GM21528 (cell line): ENCODE results near the gene FAM184B.
"Not testable (repeated sequence)": the region's sequence is repeated elsewhere in the genome, so short reads cannot be mapped to it uniquely, and the experiment has no call there.

Experiments used
- ATAC-seq: cut with Tn5 transposase; IDR thresholded peaks from one replicate; pipeline ENCODE4 v1.9.1; 2021; ENCODE audit warnings: mild to moderate bottlenecking, moderate library complexity; ENCODE audit not compliant: unreplicated experiment, low FRiP score

FAM184B gene

GRCh38 chr4:17721496-17722355 lies 59.7 kb downstream of the FAM184B start:
- ATAC-seq = no peak

GRCh38 chr4:17719106-17719505 lies 62.3 kb downstream of the FAM184B start:
- ATAC-seq = no peak

DNA sequence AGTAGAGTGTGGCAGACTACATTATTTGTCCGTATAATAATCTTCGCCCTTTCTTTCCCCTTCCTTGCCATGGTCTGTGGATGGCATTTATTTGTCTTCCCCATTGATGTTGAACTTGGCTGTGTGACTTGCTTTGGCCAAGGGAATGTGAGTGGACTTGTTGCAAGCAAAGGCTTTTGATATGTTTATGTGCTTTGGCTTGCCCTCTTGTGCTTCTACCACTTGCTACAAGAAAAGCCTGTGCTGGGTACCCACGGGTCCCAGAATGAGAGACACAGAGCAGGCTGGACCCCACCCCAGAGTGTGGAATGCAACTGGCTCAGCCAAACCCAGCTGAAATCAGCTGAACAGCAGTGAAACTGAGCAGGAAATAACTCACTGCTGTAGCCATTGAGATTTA lies 63.0 kb downstream of the FAM184B start:
- no peak for ATAC-seq

DNA sequence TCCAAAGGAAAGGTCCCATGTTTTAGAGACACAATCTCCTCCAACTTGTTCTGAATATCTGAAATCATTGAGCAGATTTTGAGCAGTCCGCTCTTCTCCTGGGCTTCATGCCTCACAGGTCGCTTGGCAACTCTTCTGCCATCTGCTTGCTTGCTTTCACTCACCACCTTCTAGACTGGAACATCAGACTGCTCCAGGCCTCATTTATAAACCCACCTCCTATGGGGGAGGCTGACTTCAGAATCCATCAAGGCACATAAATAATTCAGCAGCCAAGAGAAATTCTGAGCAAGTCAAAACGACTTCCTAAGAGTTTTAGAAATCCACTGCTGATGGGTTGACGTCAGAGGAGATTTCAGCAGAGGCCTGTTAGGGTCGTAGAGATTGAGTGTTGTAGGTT lies 64.1 kb downstream of the FAM184B start:
- ATAC-seq = no peak

- no peak for ATAC-seq
These were observed 65.9 kb downstream of the FAM184B start for GRCh38 chr4:17715511-17715910.

- ATAC-seq = no peak
These were observed 67.6 kb downstream of the FAM184B start for GRCh38 chr4:17713779-17714178.

- no peak for ATAC-seq
These were observed 69.3 kb downstream of the FAM184B start for GRCh38 chr4:17712166-17712565.

- not testable (repeated sequence) for ATAC-seq
These were observed 70.2 kb downstream of the FAM184B start for GRCh38 chr4:17711206-17711605.

DNA sequence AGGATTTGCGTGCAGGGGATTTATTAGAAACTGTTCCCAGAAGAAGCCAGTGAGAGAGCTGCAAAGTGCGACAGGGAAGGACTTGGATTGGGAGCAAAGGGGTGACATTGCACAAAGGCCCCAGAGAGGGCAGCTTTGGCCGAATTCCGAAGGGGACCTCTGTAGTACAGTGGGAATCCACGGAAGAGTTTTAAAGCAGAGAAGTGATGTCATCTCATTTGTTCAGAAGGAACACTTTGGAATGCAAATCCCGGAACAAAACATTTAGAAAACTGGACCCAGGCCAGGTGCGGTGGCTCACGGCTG lies 71.7 kb downstream of the FAM184B start:
- ATAC-seq = no peak

- no peak for ATAC-seq
These were observed 72.2 kb downstream of the FAM184B start for GRCh38 chr4:17708992-17709762.

DNA sequence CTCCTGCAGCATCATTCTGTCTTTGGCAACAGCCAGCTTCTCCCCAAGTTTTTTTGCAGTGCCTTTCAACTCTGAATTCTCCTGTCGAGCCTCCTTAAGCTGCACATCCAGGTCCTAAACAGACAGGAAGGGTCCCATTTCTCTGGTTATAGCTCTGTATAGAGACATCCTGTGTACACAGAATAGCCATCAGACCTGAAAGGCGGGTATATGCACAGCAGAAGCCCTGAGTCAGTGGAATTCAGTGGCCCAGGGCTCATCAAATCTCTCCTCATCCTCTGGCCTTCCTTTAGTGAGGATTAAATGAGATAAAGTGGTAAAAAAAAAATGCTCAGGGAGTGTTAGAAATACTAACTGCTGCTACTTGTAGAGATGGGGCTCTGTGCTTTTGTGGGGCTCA lies 73.8 kb downstream of the FAM184B start:
- ATAC-seq = no peak

DNA sequence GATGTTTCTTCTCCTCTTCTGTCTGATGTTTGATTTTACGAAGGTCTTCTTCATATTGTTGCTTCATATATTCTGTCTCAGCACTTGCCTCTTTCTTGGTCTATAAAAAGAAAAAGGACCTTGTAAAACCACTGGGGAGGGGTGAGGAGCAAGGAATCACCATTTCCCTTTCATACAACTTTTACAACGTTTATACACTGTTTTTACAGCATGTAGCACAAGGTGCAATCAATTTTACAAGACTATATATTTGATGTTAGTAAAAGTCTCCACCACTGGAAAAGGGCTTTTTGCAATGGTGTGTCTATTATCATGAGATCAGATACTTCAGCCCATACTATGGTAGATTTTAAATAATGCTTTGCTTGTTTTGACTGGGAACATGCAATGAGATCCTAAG lies 76.3 kb downstream of the FAM184B start:
- ATAC-seq = no peak

DNA sequence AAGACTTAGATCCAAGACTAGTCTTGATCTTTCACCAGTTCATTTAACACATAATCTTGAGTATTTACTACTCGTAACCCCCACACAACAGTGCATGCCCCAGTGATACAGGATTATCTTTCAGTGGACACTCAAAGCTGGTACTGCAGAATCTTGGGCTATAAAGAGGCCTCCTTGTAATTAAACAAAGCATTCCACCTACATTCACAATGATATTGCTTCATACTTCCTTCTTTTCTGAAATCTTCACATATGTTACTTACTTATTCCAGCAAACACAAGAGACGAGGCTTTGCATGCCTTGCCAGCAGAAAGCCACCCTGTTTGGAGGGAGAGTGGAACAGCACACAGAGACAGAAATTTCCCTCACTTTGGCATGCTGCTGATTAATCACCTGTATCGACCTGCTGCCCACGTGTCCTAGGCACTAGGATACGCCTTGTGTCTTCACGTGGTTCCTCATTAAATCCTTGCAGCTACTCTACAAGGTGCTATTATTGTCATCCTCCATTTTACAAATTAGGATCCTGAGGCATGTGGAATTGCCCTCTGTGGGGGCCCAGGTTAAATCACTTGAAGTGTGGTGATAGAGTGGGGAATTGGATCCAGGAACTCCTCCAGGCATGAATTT lies 77.3 kb downstream of the FAM184B start:
- no peak for ATAC-seq

- no peak for ATAC-seq
These were observed 78.8 kb downstream of the FAM184B start for GRCh38 chr4:17702641-17703040.

DNA sequence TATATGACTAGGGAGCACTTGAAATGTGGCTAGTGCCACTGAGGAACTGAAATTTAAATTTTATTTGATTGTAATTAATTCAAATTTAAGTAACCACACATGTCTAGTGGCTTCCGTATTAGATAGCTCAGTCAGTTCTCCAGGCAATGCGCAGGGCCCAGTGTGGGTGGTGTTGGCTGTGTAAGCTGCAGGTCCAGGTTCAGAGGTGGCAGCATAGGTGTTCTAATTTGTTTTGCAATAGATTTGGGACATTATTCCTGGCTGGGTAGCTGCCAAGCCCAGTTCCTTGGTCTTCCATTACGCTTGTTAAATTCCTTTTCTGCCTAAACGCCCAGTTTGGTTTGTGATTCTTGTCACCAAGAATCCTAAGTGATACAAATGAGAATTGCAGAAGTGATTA lies 79.5 kb downstream of the FAM184B start:
- no peak for ATAC-seq

DNA sequence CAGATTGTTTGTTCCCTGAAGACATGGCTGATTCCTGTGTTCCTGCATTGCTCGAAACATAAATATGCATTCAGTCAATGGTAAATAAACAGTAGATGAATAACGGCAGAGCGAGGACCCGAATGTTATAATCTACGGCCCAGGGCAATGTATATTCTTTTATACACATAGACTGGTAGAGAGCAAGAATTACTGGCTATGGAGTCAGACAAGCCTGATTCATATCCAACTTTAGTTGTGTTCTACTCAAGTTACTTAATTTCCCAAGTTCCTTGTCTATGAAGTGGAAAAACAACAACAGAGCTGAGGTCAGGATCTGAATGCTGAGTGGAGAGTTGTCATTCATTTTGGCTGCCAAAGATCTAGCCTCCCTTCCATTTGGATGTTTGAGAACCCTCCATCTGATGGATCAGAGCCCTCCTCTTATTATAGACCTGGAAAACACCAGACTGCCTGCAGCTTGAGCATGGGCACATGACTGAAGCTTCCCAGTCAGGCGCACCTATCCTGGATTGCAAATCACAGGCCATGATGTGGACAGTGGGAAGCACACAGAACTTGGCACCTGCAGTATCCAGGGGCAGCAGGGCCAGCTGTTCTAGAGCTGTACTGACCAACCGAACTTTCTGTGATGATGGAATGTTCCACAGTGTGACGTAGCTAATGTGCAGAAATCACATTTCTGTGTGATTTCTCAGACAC lies 80.1 kb downstream of the FAM184B start:
- ATAC-seq = no peak

DNA sequence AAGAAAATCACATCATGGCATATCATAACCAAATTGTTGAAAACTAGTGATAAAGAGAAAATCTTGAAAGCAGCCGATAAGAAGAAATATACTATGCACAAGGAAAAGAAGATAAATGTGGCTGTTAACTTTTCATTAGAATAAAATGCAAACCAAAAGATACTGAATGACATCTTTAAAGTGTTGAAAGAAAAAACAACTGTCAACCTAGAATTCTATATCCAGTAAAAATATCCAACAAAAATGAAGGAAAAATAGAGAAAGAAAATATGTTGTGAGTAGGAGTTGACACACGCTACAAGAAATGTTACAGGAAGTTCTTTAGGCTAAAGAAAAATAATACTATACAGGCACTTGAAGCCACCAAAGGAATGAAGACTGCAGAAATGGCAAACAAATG lies 82.0 kb downstream of the FAM184B start:
- no peak for ATAC-seq

- ATAC-seq = no peak
These were observed 83.3 kb downstream of the FAM184B start for GRCh38 chr4:17698116-17698515.

DNA sequence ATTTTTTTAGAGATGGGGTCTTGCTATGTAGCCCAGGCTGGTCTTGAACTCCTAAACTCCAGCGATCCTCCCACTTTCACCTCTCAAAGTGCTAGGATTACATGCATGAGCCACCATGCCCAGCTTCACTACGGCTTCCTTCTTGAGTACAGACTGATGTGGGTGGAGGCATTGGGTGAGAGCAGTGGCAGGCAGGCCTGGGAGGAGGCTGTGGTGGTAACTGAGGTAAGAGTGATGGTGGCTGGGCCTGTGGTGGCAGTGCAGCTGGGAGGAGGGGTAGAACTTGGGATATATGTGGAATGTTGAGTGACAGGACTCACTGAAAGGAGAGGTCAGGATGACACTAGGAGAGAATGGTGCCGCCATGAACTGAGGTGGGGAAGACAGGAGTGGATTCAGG lies 86.1 kb downstream of the FAM184B start:
- no peak for ATAC-seq

DNA sequence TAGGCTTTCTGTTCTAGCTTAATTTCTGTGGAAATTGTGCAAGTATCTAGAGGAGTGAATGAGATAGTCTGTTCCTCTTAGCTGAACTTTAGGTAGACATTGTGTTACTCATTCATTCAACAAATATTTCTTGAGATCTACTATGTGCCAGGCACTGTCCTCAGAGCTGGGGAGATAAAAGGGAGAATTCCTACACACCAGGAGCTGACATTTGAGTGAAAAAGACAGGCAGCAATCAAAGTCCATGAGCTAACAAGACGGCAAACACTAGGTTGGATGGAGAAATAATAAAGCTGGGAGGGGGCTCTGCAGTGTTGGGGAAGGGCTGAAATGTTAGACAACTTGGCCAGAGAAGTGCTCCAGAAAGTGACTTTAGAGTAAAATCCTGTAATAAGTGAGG lies 86.9 kb downstream of the FAM184B start:
- no peak for ATAC-seq

DNA sequence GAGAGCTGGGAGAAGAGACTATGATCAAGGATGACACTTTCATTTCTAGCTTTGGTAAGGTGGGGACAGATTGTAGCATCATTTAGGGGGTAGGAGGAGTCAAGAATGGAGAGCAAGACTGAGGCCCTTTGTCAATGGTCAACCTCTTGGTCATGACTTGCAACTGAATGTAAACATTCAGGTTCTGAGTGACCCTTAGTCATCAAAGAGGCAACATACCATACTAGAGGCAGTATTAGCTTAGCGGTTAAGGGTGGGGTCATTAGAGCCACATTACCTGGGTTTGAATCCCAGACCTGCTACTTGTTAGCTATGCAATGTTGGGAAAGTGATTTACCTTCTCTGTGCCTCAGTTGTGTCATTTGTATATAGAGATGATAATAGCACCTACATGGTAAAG lies 90.5 kb downstream of the FAM184B start:
- no peak for ATAC-seq
